ENCODE results near the gene CYP26B1. TPM values are rescaled to one million over a fixed set of nuclear protein-coding genes. Genes with fewer than 3 reads are reported as not detected.

Gene CYP26B1
- total and polyA plus RNA-seq, 5 donors from 2014 or later, result not detected

- no peak overlapping the region for H3K27ac Mint-ChIP-seq
- H3K9me3 Mint-ChIP-seq, result peaks cover 0 to 1% (median 0%) of the 10 kb centered on the region in 7 donors
- no peak for DNase-seq
- Histone ChIP-seq H3K4me3 (ENCODE audit: low read depth, low read length) (no peak overlapping the region), H3K36me3 (ENCODE audit: control insufficient read depth, insufficient read depth, low read length) (no peaks in the 10 kb centered on the region), H3K9me3 (ENCODE audit: control insufficient read depth in 2 of 2, low read length in 2 of 2) (no peaks in the 10 kb centered on the region), H3K4me1 (ENCODE audit: control insufficient read depth, insufficient read depth, low read length, poor library complexity, severe bottlenecking) (no peaks in the 10 kb centered on the region), H3K27ac (ENCODE audit: insufficient read depth, low read length, poor library complexity, severe bottlenecking) (no peak overlapping the region), H3K27me3 (ENCODE audit: control insufficient read depth, insufficient read depth, low read length) (no peaks in the 10 kb centered on the region)
- H3K27me3 Mint-ChIP-seq, result peaks cover 8% of the 10 kb centered on the region
- H3K36me3 Mint-ChIP-seq, result no peaks in the 10 kb centered on the region
- no peaks in the 10 kb centered on the region for H3K4me1 Mint-ChIP-seq
- no peak for ATAC-seq (ENCODE audit: low read depth in 2 of 2)
- no peak overlapping the region for H3K4me3 Mint-ChIP-seq
Measured at GRCh38 chr2:72106978-72107377, 40.7 kb downstream of the CYP26B1 start.

- no peaks in the 10 kb centered on the region for H3K9me3 ChIP-seq (ENCODE audit: control insufficient read depth in 2 of 2, low read length in 2 of 2)
- Mint-ChIP-seq H3K4me3 (no peak overlapping the region), H3K27ac (no peak overlapping the region), H3K27me3 (peaks cover 8% of the 10 kb centered on the region), H3K36me3 (no peaks in the 10 kb centered on the region), H3K9me3 (peaks cover 0 to 1% (median 0%) of the 10 kb centered on the region in 7 donors), H3K4me1 (no peaks in the 10 kb centered on the region)
- no peaks in the 10 kb centered on the region for H3K27me3 ChIP-seq (ENCODE audit: control insufficient read depth, insufficient read depth, low read length)
- no peaks in the 10 kb centered on the region for H3K36me3 ChIP-seq (ENCODE audit: control insufficient read depth, insufficient read depth, low read length)
- H3K4me1 ChIP-seq (ENCODE audit: control insufficient read depth, insufficient read depth, low read length, poor library complexity, severe bottlenecking), result no peaks in the 10 kb centered on the region
- DNase-seq (no peak), ATAC-seq (ENCODE audit: low read depth in 2 of 2) (no peak)
- H3K4me3 ChIP-seq (ENCODE audit: low read depth, low read length), result no peak overlapping the region
- H3K27ac ChIP-seq (ENCODE audit: insufficient read depth, low read length, poor library complexity, severe bottlenecking), result no peak overlapping the region
Measured at GRCh38 chr2:72104821-72105588, 42.7 kb downstream of the CYP26B1 start.

GRCh38 chr2:72103690-72104089 is 44.0 kb downstream of the CYP26B1 start:
- no peaks in the 10 kb centered on the region for H3K27me3 ChIP-seq (ENCODE audit: control insufficient read depth, insufficient read depth, low read length)
- DNase-seq (no peak), ATAC-seq (ENCODE audit: low read depth in 2 of 2) (no peak)
- peaks cover 0 to 3% (median 0%) of the 10 kb centered on the region in 7 donors for H3K9me3 Mint-ChIP-seq
- no peaks in the 10 kb centered on the region for H3K4me1 ChIP-seq (ENCODE audit: control insufficient read depth, insufficient read depth, low read length, poor library complexity, severe bottlenecking)
- no peaks in the 10 kb centered on the region for H3K9me3 ChIP-seq (ENCODE audit: control insufficient read depth in 2 of 2, low read length in 2 of 2)
- H3K27ac Mint-ChIP-seq, result no peak overlapping the region
- H3K27me3 Mint-ChIP-seq, result peaks cover 8% of the 10 kb centered on the region
- H3K27ac ChIP-seq (ENCODE audit: insufficient read depth, low read length, poor library complexity, severe bottlenecking), result no peak overlapping the region
- H3K4me1 Mint-ChIP-seq, result no peaks in the 10 kb centered on the region
- H3K4me3 Mint-ChIP-seq, result no peak overlapping the region
- no peak overlapping the region for H3K4me3 ChIP-seq (ENCODE audit: low read depth, low read length)
- H3K36me3 Mint-ChIP-seq, result no peaks in the 10 kb centered on the region
- H3K36me3 ChIP-seq (ENCODE audit: control insufficient read depth, insufficient read depth, low read length), result no peaks in the 10 kb centered on the region

GRCh38 chr2:72103161-72103560 is 44.5 kb downstream of the CYP26B1 start:
- Histone ChIP-seq H3K4me3 (ENCODE audit: low read depth, low read length) (no peak overlapping the region), H3K36me3 (ENCODE audit: control insufficient read depth, insufficient read depth, low read length) (no peaks in the 10 kb centered on the region), H3K27me3 (ENCODE audit: control insufficient read depth, insufficient read depth, low read length) (no peaks in the 10 kb centered on the region), H3K27ac (ENCODE audit: insufficient read depth, low read length, poor library complexity, severe bottlenecking) (no peak overlapping the region), H3K4me1 (ENCODE audit: control insufficient read depth, insufficient read depth, low read length, poor library complexity, severe bottlenecking) (no peaks in the 10 kb centered on the region), H3K9me3 (ENCODE audit: control insufficient read depth in 2 of 2, low read length in 2 of 2) (no peaks in the 10 kb centered on the region)
- DNase-seq (no peak), ATAC-seq (ENCODE audit: low read depth in 2 of 2) (no peak)
- Mint-ChIP-seq H3K9me3 (peaks cover 0 to 3% (median 0%) of the 10 kb centered on the region in 7 donors), H3K27ac (no peak overlapping the region), H3K4me3 (no peak overlapping the region), H3K27me3 (peaks cover 8% of the 10 kb centered on the region), H3K4me1 (no peaks in the 10 kb centered on the region), H3K36me3 (no peaks in the 10 kb centered on the region)

GRCh38 chr2:72098935-72099334 is 48.7 kb downstream of the CYP26B1 start:
- H3K27me3 Mint-ChIP-seq, result peaks cover 8% of the 10 kb centered on the region
- H3K4me1 Mint-ChIP-seq, result no peaks in the 10 kb centered on the region
- H3K27me3 ChIP-seq (ENCODE audit: control insufficient read depth, insufficient read depth, low read length), result no peaks in the 10 kb centered on the region
- no peaks in the 10 kb centered on the region for H3K36me3 ChIP-seq (ENCODE audit: control insufficient read depth, insufficient read depth, low read length)
- no peak for ATAC-seq (ENCODE audit: low read depth in 2 of 2)
- H3K27ac ChIP-seq (ENCODE audit: insufficient read depth, low read length, poor library complexity, severe bottlenecking), result no peak overlapping the region
- H3K4me3 ChIP-seq (ENCODE audit: low read depth, low read length), result no peak overlapping the region
- no peaks in the 10 kb centered on the region for H3K36me3 Mint-ChIP-seq
- peaks cover 0 to 2% (median 0%) of the 10 kb centered on the region in 7 donors for H3K9me3 Mint-ChIP-seq
- no peaks in the 10 kb centered on the region for H3K4me1 ChIP-seq (ENCODE audit: control insufficient read depth, insufficient read depth, low read length, poor library complexity, severe bottlenecking)
- no peak overlapping the region for H3K4me3 Mint-ChIP-seq
- no peak for DNase-seq
- no peak overlapping the region for H3K27ac Mint-ChIP-seq
- H3K9me3 ChIP-seq (ENCODE audit: control insufficient read depth in 2 of 2, low read length in 2 of 2), result no peaks in the 10 kb centered on the region

- H3K27me3 ChIP-seq (ENCODE audit: control insufficient read depth, insufficient read depth, low read length), result no peaks in the 10 kb centered on the region
- no peak overlapping the region for H3K4me3 ChIP-seq (ENCODE audit: low read depth, low read length)
- no peaks in the 10 kb centered on the region for H3K9me3 ChIP-seq (ENCODE audit: control insufficient read depth in 2 of 2, low read length in 2 of 2)
- no peak overlapping the region for H3K27ac ChIP-seq (ENCODE audit: insufficient read depth, low read length, poor library complexity, severe bottlenecking)
- no peaks in the 10 kb centered on the region for H3K4me1 ChIP-seq (ENCODE audit: control insufficient read depth, insufficient read depth, low read length, poor library complexity, severe bottlenecking)
- Mint-ChIP-seq H3K36me3 (no peaks in the 10 kb centered on the region), H3K9me3 (peaks cover 0 to 2% (median 0%) of the 10 kb centered on the region in 7 donors), H3K4me3 (no peak overlapping the region), H3K27ac (no peak overlapping the region), H3K27me3 (no peaks in the 10 kb centered on the region), H3K4me1 (no peaks in the 10 kb centered on the region)
- H3K36me3 ChIP-seq (ENCODE audit: control insufficient read depth, insufficient read depth, low read length), result no peaks in the 10 kb centered on the region
- DNase-seq, result no peak
- ATAC-seq (ENCODE audit: low read depth in 2 of 2), result no peak
Measured at GRCh38 chr2:72097276-72097675, 50.4 kb downstream of the CYP26B1 start.

GRCh38 chr2:72096181-72096580 is 51.5 kb downstream of the CYP26B1 start:
- no peaks in the 10 kb centered on the region for H3K4me1 Mint-ChIP-seq
- Histone ChIP-seq H3K9me3 (ENCODE audit: control insufficient read depth in 2 of 2, low read length in 2 of 2) (no peaks in the 10 kb centered on the region), H3K27ac (ENCODE audit: insufficient read depth, low read length, poor library complexity, severe bottlenecking) (no peak overlapping the region), H3K27me3 (ENCODE audit: control insufficient read depth, insufficient read depth, low read length) (no peaks in the 10 kb centered on the region), H3K4me3 (ENCODE audit: low read depth, low read length) (no peak overlapping the region), H3K36me3 (ENCODE audit: control insufficient read depth, insufficient read depth, low read length) (no peaks in the 10 kb centered on the region), H3K4me1 (ENCODE audit: control insufficient read depth, insufficient read depth, low read length, poor library complexity, severe bottlenecking) (no peaks in the 10 kb centered on the region)
- H3K4me3 Mint-ChIP-seq, result no peak overlapping the region
- no peak for ATAC-seq (ENCODE audit: low read depth in 2 of 2)
- H3K27me3 Mint-ChIP-seq, result no peaks in the 10 kb centered on the region
- no peaks in the 10 kb centered on the region for H3K36me3 Mint-ChIP-seq
- DNase-seq, result no peak
- no peak overlapping the region for H3K27ac Mint-ChIP-seq
- peaks cover 0 to 2% (median 0%) of the 10 kb centered on the region in 7 donors for H3K9me3 Mint-ChIP-seq

GRCh38 chr2:72095364-72095763 is 52.3 kb downstream of the CYP26B1 start:
- Mint-ChIP-seq H3K4me1 (no peaks in the 10 kb centered on the region), H3K27ac (no peak overlapping the region), H3K36me3 (no peaks in the 10 kb centered on the region), H3K27me3 (no peaks in the 10 kb centered on the region), H3K4me3 (no peak overlapping the region), H3K9me3 (peaks cover 0 to 2% (median 0%) of the 10 kb centered on the region in 7 donors)
- ATAC-seq (ENCODE audit: low read depth in 2 of 2) (no peak), DNase-seq (no peak)
- H3K4me1 ChIP-seq (ENCODE audit: control insufficient read depth, insufficient read depth, low read length, poor library complexity, severe bottlenecking), result no peaks in the 10 kb centered on the region
- H3K4me3 ChIP-seq (ENCODE audit: low read depth, low read length), result no peak overlapping the region
- no peaks in the 10 kb centered on the region for H3K9me3 ChIP-seq (ENCODE audit: control insufficient read depth in 2 of 2, low read length in 2 of 2)
- no peaks in the 10 kb centered on the region for H3K27me3 ChIP-seq (ENCODE audit: control insufficient read depth, insufficient read depth, low read length)
- no peaks in the 10 kb centered on the region for H3K36me3 ChIP-seq (ENCODE audit: control insufficient read depth, insufficient read depth, low read length)
- H3K27ac ChIP-seq (ENCODE audit: insufficient read depth, low read length, poor library complexity, severe bottlenecking), result no peak overlapping the region

Data from CD4-positive, CD25-positive, alpha-beta regulatory T cell (primary cell).